Measurements from ENCODE around the gene HRH1. TPM values are rescaled to one million over a fixed set of nuclear protein-coding genes. Genes with fewer than 3 reads are reported as not detected.
"Not testable (repeated sequence)": the region's sequence is repeated elsewhere in the genome, so short reads cannot be mapped to it uniquely, and the experiment has no call there.

The HRH1 gene
- total RNA-seq, 2 experiments from 2014 or later, result 0.98 to 1.4 TPM

DNA sequence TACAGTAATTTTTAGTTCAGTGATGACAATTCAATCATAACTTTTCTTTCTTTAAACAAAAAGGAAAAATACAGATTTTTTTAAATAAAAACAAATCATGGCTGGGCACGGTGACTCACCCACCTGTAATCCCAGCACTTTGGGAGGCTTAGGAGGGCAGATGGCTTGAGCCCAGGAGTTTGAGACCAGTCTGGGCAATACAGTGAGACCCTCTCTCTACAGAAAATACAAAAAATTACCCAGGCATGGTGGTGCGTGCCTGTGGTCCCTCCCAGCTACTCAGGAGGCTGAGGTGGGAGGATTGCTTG is 92.3 kb downstream of the HRH1 start:
- ChIA-PET POLR2A (interaction anchor here (0.6 kb wide), 1 partner anchor 39 kb away, joined by 3 read pairs; no protein-coding TSS in a partner anchor), CTCF (no interaction called here)
- Mint-ChIP-seq H3K4me1 (peaks cover 9% of the 10 kb centered on the region), H3K36me3 (ENCODE audit: low read depth) (no peaks in the 10 kb centered on the region), H3K27me3 (peaks cover 7% of the 10 kb centered on the region), H3K27ac (no peak overlapping the region), H3K9me3 (ENCODE audit: low read depth) (no peaks in the 10 kb centered on the region), H3K4me3 (no peak overlapping the region)
- intact Hi-C loops (cut with DNase I, micrococcal nuclease), result no loop called here
- ATAC-seq (no peak), DNase-seq (no peak)

- intact Hi-C loops (cut with DNase I, micrococcal nuclease), result no loop called here
- peak overlapping the region; percentile 20 for H3K27ac Mint-ChIP-seq
- no peak overlapping the region for H3K4me3 Mint-ChIP-seq
- peaks cover 7% of the 10 kb centered on the region for H3K27me3 Mint-ChIP-seq
- ATAC-seq (no peak), DNase-seq (no peak)
- no peaks in the 10 kb centered on the region for H3K9me3 Mint-ChIP-seq (ENCODE audit: low read depth)
- H3K4me1 Mint-ChIP-seq, result peaks cover 15% of the 10 kb centered on the region
- CTCF ChIA-PET, result no interaction called here
- POLR2A ChIA-PET, result no interaction called here
- no peaks in the 10 kb centered on the region for H3K36me3 Mint-ChIP-seq (ENCODE audit: low read depth)
These were observed 93.1 kb downstream of the HRH1 start for GRCh38 chr3:11247362-11247761.

GRCh38 chr3:11248596-11248995 is 94.3 kb downstream of the HRH1 start:
- Mint-ChIP-seq H3K36me3 (ENCODE audit: low read depth) (no peaks in the 10 kb centered on the region), H3K4me1 (peaks cover 15% of the 10 kb centered on the region), H3K27me3 (peaks cover 5% of the 10 kb centered on the region), H3K9me3 (ENCODE audit: low read depth) (no peaks in the 10 kb centered on the region), H3K27ac (no peak overlapping the region), H3K4me3 (no peak overlapping the region)
- intact Hi-C loops (cut with DNase I, micrococcal nuclease), result no loop called here
- CTCF ChIA-PET, result interaction anchor here (0.8 to 2.3 kb wide), 3 partner anchors 8 to 34 kb away, joined by 3 to 9 read pairs (median 3); no protein-coding TSS in a partner anchor
- POLR2A ChIA-PET, result interaction anchor here (1.1 kb wide), 1 partner anchor 24 kb away, joined by 3 read pairs; no protein-coding TSS in a partner anchor
- DNase-seq (no peak), ATAC-seq (no peak)

DNA sequence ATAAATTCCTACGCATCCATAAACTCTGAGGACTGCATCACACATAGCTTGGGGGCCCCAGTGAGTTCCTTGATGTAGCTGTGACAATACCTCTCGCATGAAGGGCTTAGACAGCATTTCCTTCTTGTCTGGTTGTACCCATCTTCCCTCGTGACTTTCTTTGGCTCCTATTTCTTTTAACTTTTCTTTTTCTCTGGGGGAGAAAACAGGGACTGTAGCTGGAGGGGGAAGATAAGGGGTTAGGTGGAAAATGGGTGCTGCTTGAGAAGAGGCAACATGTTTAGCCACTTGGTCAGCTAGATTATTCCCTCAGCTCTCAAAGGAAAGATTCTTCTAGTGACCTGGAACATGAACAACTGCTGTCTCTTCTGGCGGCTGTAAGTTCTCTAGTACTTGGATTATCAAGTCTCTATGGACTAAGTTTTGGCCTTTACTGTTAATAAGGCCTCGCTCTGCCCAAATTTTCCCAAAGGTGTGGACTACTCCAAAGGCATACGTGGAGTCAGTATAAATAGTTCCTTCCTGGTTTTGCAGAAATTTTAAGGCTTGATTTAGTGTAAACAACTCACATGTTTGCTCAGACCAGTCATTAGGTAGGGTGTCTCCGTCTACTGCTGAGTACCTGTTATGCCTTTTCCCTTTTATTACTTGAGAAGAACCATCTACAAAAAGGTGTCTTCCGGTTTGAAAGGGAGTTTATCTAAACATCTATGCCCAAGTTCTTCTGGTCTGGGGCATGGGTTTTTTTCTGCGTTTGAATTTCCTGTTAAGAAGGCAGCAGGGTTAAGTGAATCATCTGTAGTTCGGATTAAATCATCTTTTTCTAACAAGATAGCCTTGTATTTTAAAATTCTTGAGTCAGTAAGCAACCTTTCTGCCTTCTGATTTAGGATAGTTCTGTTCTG is 96.9 kb downstream of the HRH1 start:
- intact Hi-C loops (cut with DNase I, micrococcal nuclease), result no loop called here
- no peaks in the 10 kb centered on the region for H3K9me3 Mint-ChIP-seq (ENCODE audit: low read depth)
- ATAC-seq, result peak; percentile 76

DNA sequence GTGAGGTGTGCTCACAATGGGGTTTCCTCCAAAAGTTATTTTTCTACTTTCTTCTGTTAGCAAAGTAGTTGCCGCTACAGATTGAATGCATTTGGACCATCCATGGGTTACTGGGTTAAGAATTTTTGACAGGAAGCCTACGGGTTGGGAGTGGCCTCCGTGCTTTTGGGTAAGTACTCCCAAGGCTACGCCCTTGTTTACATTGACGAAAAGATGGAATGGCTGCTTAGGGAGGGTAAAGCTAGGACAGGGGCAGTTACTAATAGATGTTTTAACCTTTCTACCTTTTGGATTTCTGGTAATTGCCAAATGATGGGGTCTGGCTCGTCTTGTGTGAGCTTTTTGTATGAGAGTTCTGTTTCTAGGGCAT is 97.5 kb downstream of the HRH1 start:
- Mint-ChIP-seq H3K36me3 (ENCODE audit: low read depth) (no peaks in the 10 kb centered on the region), H3K27me3 (peaks cover 4% of the 10 kb centered on the region), H3K9me3 (ENCODE audit: low read depth) (no peaks in the 10 kb centered on the region), H3K4me1 (peaks cover 15% of the 10 kb centered on the region), H3K4me3 (peak overlapping the region; percentile 57), H3K27ac (peak overlapping the region; percentile 81)
- ATAC-seq (no peak), DNase-seq (no peak)
- ChIA-PET POLR2A (no interaction called here), CTCF (no interaction called here)
- intact Hi-C loops (cut with DNase I, micrococcal nuclease), result no loop called here

More for the DNA sequence above, 96.9 kb downstream of the HRH1 start:
- no peak for DNase-seq
- no peaks in the 10 kb centered on the region for H3K36me3 Mint-ChIP-seq (ENCODE audit: low read depth)
- ChIA-PET POLR2A (no interaction called here), CTCF (interaction anchor here (0.6 to 0.9 kb wide), 2 partner anchors 8 to 22 kb away, joined by 3 read pairs; partner anchors contain the start of gene ATG7)
- H3K4me3 Mint-ChIP-seq, result peak overlapping the region; percentile 57
- H3K27ac Mint-ChIP-seq, result peak overlapping the region; percentile 81
- H3K27me3 Mint-ChIP-seq, result peaks cover 4% of the 10 kb centered on the region
- H3K4me1 Mint-ChIP-seq, result peaks cover 15% of the 10 kb centered on the region

GRCh38 chr3:11254876-11255275 is 100.6 kb downstream of the HRH1 start:
- H3K27me3 Mint-ChIP-seq, result peaks cover 4% of the 10 kb centered on the region
- H3K4me1 Mint-ChIP-seq, result peaks cover 15% of the 10 kb centered on the region
- ATAC-seq (no peak), DNase-seq (no peak)
- POLR2A ChIA-PET, result no interaction called here
- no peak overlapping the region for H3K27ac Mint-ChIP-seq
- intact Hi-C loops (cut with DNase I, micrococcal nuclease), result no loop called here
- CTCF ChIA-PET, result interaction anchor here (0.6 kb wide), 1 partner anchor 82 kb away, joined by 3 read pairs; no protein-coding TSS in a partner anchor
- no peaks in the 10 kb centered on the region for H3K36me3 Mint-ChIP-seq (ENCODE audit: low read depth)
- H3K9me3 Mint-ChIP-seq (ENCODE audit: low read depth), result no peaks in the 10 kb centered on the region
- H3K4me3 Mint-ChIP-seq, result no peak overlapping the region

DNA sequence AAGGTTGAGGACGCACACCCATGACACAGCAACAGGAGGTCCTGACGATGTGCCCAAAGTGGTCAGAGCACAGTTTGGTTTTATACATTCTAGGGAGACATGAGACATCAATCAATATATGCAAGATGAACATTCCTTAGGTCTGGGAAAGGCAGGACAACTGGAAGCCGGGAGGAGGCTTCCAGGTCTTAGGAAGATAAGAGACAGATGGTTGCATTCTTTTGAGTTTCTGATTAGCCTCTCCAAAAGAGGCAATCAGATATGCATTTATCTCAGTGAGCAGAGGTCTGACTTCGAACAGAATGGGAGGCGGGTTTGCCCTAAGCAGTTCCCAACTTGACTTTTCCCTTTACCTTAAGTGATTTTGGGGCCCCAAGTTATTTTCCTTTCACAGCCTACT is 101.2 kb downstream of the HRH1 start:
- peaks cover 15% of the 10 kb centered on the region for H3K4me1 Mint-ChIP-seq
- H3K27me3 Mint-ChIP-seq; H3K9me3 Mint-ChIP-seq (ENCODE audit: low read depth); CTCF ChIA-PET; H3K27ac Mint-ChIP-seq; DNase-seq; intact Hi-C loops (cut with DNase I, micrococcal nuclease); ATAC-seq; POLR2A ChIA-PET; H3K36me3 Mint-ChIP-seq (ENCODE audit: low read depth); H3K4me3 Mint-ChIP-seq: not testable (repeated sequence)

DNA sequence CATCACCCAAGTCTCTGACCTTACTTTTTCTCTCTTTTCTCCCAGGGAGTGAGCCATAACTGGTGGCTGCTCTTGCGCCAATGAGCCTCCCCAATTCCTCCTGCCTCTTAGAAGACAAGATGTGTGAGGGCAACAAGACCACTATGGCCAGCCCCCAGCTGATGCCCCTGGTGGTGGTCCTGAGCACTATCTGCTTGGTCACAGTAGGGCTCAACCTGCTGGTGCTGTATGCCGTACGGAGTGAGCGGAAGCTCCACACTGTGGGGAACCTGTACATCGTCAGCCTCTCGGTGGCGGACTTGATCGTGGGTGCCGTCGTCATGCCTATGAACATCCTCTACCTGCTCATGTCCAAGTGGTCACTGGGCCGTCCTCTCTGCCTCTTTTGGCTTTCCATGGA is 104.7 kb downstream of the HRH1 start:
- CTCF ChIA-PET, result interaction anchor here (0.5 to 0.7 kb wide), 2 partner anchors 13 to 482 kb away, joined by 3 read pairs; partner anchors contain the start of gene ATG7
- no peaks in the 10 kb centered on the region for H3K9me3 Mint-ChIP-seq (ENCODE audit: low read depth)
- no peak for DNase-seq
- intact Hi-C loops (cut with DNase I, micrococcal nuclease), result no loop called here
- no peaks in the 10 kb centered on the region for H3K4me1 Mint-ChIP-seq
- no peaks in the 10 kb centered on the region for H3K36me3 Mint-ChIP-seq (ENCODE audit: low read depth)
- no peak overlapping the region for H3K4me3 Mint-ChIP-seq
- H3K27ac Mint-ChIP-seq, result no peak overlapping the region
- POLR2A ChIA-PET, result no interaction called here
- H3K27me3 Mint-ChIP-seq, result peaks cover 11% of the 10 kb centered on the region
- no peak for ATAC-seq

- H3K27me3 Mint-ChIP-seq, result peaks cover 11% of the 10 kb centered on the region
- ChIA-PET POLR2A (interaction anchor here (0.7 kb wide), 1 partner anchor 1536 kb away, joined by 4 read pairs; no protein-coding TSS in a partner anchor), CTCF (interaction anchor here (0.6 kb wide), 1 partner anchor 22 kb away, joined by 3 read pairs; no protein-coding TSS in a partner anchor)
- H3K9me3 Mint-ChIP-seq (ENCODE audit: low read depth), result no peaks in the 10 kb centered on the region
- H3K4me1 Mint-ChIP-seq, result no peaks in the 10 kb centered on the region
- DNase-seq, result no peak
- no peak for ATAC-seq
- H3K27ac Mint-ChIP-seq, result no peak overlapping the region
- no peaks in the 10 kb centered on the region for H3K36me3 Mint-ChIP-seq (ENCODE audit: low read depth)
- intact Hi-C loops (cut with DNase I, micrococcal nuclease), result no loop called here
- H3K4me3 Mint-ChIP-seq, result no peak overlapping the region
These were observed 106.2 kb downstream of the HRH1 start for GRCh38 chr3:11260460-11260859.

DNA sequence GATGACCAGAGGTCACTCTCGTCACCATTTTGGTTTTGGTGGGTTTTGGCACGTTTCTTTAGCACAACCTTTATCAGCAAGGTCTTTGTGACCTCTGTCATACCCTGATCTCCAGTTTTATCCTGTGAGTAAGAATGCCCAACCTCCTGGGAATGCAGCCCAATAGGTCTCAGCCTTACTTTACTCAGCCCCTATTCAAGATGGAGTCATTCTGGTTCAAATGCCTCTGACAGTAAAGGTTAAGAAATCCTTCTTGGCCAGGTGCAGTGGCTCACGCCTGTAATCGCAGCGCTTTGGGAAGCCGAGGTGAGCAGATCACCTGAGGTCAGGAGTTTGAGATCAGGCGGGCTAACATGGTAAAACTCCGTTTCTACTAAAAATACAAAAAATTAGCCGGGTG is 114.7 kb downstream of the HRH1 start:
- DNase-seq (no peak), ATAC-seq (no peak)
- H3K36me3 Mint-ChIP-seq (ENCODE audit: low read depth), result peaks cover 4% of the 10 kb centered on the region
- CTCF ChIA-PET, result no interaction called here
- no peak overlapping the region for H3K27ac Mint-ChIP-seq
- POLR2A ChIA-PET, result no interaction called here
- H3K27me3 Mint-ChIP-seq, result peaks cover 4% of the 10 kb centered on the region
- peaks cover 17% of the 10 kb centered on the region for H3K4me1 Mint-ChIP-seq
- no peak overlapping the region for H3K4me3 Mint-ChIP-seq
- no peaks in the 10 kb centered on the region for H3K9me3 Mint-ChIP-seq (ENCODE audit: low read depth)
- intact Hi-C loops (cut with DNase I, micrococcal nuclease), result no loop called here

- Mint-ChIP-seq H3K27ac (peak within 1 kb of the TSS; percentile 94), H3K4me3 (peak within 1 kb of the TSS; percentile 93), H3K9me3 (ENCODE audit: low read depth) (no peaks in the 10 kb centered on the region), H3K36me3 (ENCODE audit: low read depth) (peaks cover 32% of the 10 kb centered on the region), H3K27me3 (no peaks in the 10 kb centered on the region), H3K4me1 (peaks cover 45% of the 10 kb centered on the region)
- intact Hi-C loops (cut with DNase I, micrococcal nuclease), result loop anchor here (1.0 to 2.0 kb wide), 6 partner anchors 19 to 1391 kb away; partner anchors contain the start of gene TAMM41 (in 1 of the 2)
- ChIA-PET CTCF (interaction anchor here (0.6 to 1.6 kb wide), 11 partner anchors 10 to 34 kb away, joined by 3 to 6 read pairs (median 3); no protein-coding TSS in a partner anchor), POLR2A (interaction anchor here (0.6 to 2.9 kb wide), 8 partner anchors 13 to 445 kb away, joined by 3 to 12 read pairs (median 5); no protein-coding TSS in a partner anchor)
- DNase-seq (peak; percentile 98), ATAC-seq (peak; percentile 97)
These were observed 118.0 kb downstream of the HRH1 start, which contains the start of gene ATG7 for GRCh38 chr3:11271986-11272904. TSS of gene ATG7 (plus strand) at chr3:11272397. CDS start at chr3:11298696, 26,299 bp downstream.
